Testis (tissue), 2 donors: ENCODE results near the gene WNK2.

ENCODE experiments used
- CTCF ChIP-seq, 3 experiments: fragments of 450-650 bp in 2 of 3; fragments of 200-600 bp in 1 of 3; sonication (generic) in 1 of 3; IDR thresholded peaks; one replicate each; pipeline ENCODE4 v1.5.1; 2016 to 2019; ENCODE audit warnings: antibody characterized with exemption in 3 of 3, mild to moderate bottlenecking in 2 of 3, moderate library complexity in 1 of 3
- POLR2A ChIP-seq: fragments of 450-650 bp; IDR thresholded peaks from one replicate; pipeline ENCODE4 v1.6.1; 2017; ENCODE audit warnings: antibody characterized with exemption, mild to moderate bottlenecking, moderate library complexity

- TF ChIP-seq CTCF (IDR thresholded peaks at IDR 0.05) (no peak), POLR2A (no peak)
Measured at GRCh38 chr9:93336720-93337119, 152.8 kb downstream of the WNK2 start.
